Mesenchymal stem cell (in vitro differentiated cells and primary cell): ENCODE results near the gene HEPN1.

ENCODE experiments used
- DNase-seq: peaks from one replicate; pipeline ENCODE4 v3.0.0-alpha.2; 2013
- H2AFZ ChIP-seq: one replicate; pipeline ENCODE4 v1.6.1; 2013; ENCODE audit warnings: low read depth, mild to moderate bottlenecking, control low read depth, inconsistent platforms, low read length, moderate library complexity
- H2AK5ac ChIP-seq: 2 replicates; pipeline ENCODE4 v1.6.1; 2013; ENCODE audit warnings: low read length, moderate library complexity, mild to moderate bottlenecking, inconsistent platforms; ENCODE audit not compliant: severe bottlenecking
- H2BK120ac ChIP-seq: one replicate; pipeline ENCODE4 v1.6.1; 2013; ENCODE audit warnings: low read depth, mild to moderate bottlenecking, inconsistent platforms, low read length, moderate library complexity
- H2BK12ac ChIP-seq, 2 experiments: one replicate each; pipeline ENCODE4 v1.6.1; 2013; ENCODE audit warnings: inconsistent platforms in 2 of 2, low read length in 2 of 2, mild to moderate bottlenecking in 2 of 2, moderate library complexity in 2 of 2, control low read depth in 1 of 2
- H2BK15ac ChIP-seq: one replicate; pipeline ENCODE4 v1.6.1; 2013; ENCODE audit warnings: mild to moderate bottlenecking, low read depth, inconsistent platforms; ENCODE audit not compliant: poor library complexity, severe bottlenecking
- H2BK5ac ChIP-seq: 2 replicates; pipeline ENCODE4 v1.6.1; 2013; ENCODE audit warnings: low read depth, mild to moderate bottlenecking, low read length, control low read depth, inconsistent platforms; ENCODE audit not compliant: poor library complexity, severe bottlenecking
- H3K14ac ChIP-seq, 2 experiments: one replicate each; pipeline ENCODE4 v1.6.1; 2013; ENCODE audit warnings: inconsistent platforms in 2 of 2, low read length in 2 of 2, control low read depth in 1 of 2, mild to moderate bottlenecking in 1 of 2, moderate library complexity in 1 of 2
- H3K18ac ChIP-seq, 2 experiments: one replicate each; pipeline ENCODE4 v1.6.1; 2013; ENCODE audit warnings: inconsistent platforms in 2 of 2, low read length in 2 of 2, control low read depth in 1 of 2, low read depth in 1 of 2, mild to moderate bottlenecking in 1 of 2
- H3K23ac ChIP-seq, 2 experiments: one replicate each; pipeline ENCODE4 v1.6.1; 2013; ENCODE audit warnings: inconsistent platforms in 2 of 2, low read length in 2 of 2, mild to moderate bottlenecking in 2 of 2, moderate library complexity in 2 of 2, control low read depth in 1 of 2
- H3K27ac ChIP-seq: 2 replicates; pipeline ENCODE4 v1.5.1; 2013; ENCODE audit warnings: mild to moderate bottlenecking, moderate library complexity, low read length, control low read depth, inconsistent platforms; ENCODE audit not compliant: poor library complexity, severe bottlenecking
- H3K27me3 ChIP-seq, 2 experiments: 2 replicates each; pipeline versions ENCODE4 v1.6.1 to v1.7.0; 2013; ENCODE audit warnings: low read length in 2 of 2, mild to moderate bottlenecking in 2 of 2, moderate library complexity in 2 of 2, control low read depth in 1 of 2, inconsistent platforms in 1 of 2; ENCODE audit not compliant: control insufficient read depth in 1 of 2, insufficient read depth in 1 of 2
- H3K36me3 ChIP-seq, 2 experiments: 2 replicates each; pipeline versions ENCODE4 v1.6.1 to v1.7.0; 2013; ENCODE audit warnings: low read length in 2 of 2, control low read depth in 1 of 2, inconsistent platforms in 1 of 2, low read depth in 1 of 2, mild to moderate bottlenecking in 1 of 2; ENCODE audit not compliant: insufficient read depth in 2 of 2, control insufficient read depth in 1 of 2
- H3K4ac ChIP-seq, 2 experiments: one replicate each; pipeline ENCODE4 v1.6.1; 2013; ENCODE audit warnings: inconsistent platforms in 2 of 2, low read length in 2 of 2, mild to moderate bottlenecking in 2 of 2, moderate library complexity in 2 of 2, control low read depth in 1 of 2, low read depth in 1 of 2
- H3K4me1 ChIP-seq: 2 replicates; pipeline ENCODE4 v1.6.1; 2013; ENCODE audit warnings: low read depth, low read length, control low read depth; ENCODE audit not compliant: control insufficient read depth, insufficient read depth
- H3K4me2 ChIP-seq: 2 replicates; pipeline ENCODE4 v1.6.1; 2013; ENCODE audit warnings: low read length, mild to moderate bottlenecking, inconsistent platforms; ENCODE audit not compliant: poor library complexity, severe bottlenecking
- H3K4me3 ChIP-seq, 2 experiments: 2 replicates each; pipeline versions ENCODE4 v1.5.1 to v1.7.0; 2013; ENCODE audit warnings: low read length in 2 of 2, mild to moderate bottlenecking in 2 of 2, control low read depth in 1 of 2, low read depth in 1 of 2; ENCODE audit not compliant: insufficient read depth in 1 of 2
- H3K79me1 ChIP-seq: replicated peaks from 2 replicates; pipeline ENCODE4 v1.6.1; 2013; ENCODE audit warnings: mild to moderate bottlenecking, control low read depth, low read length, inconsistent platforms; ENCODE audit not compliant: poor library complexity, severe bottlenecking
- H3K9ac ChIP-seq: 2 replicates; pipeline ENCODE4 v1.7.0; 2013; ENCODE audit warnings: mild to moderate bottlenecking, low read length, moderate library complexity
- H3K9me3 ChIP-seq: 2 replicates; pipeline ENCODE4 v1.7.0; 2013; ENCODE audit warnings: mild to moderate bottlenecking, low read length; ENCODE audit not compliant: control insufficient read depth
- H4K8ac ChIP-seq: one replicate; pipeline ENCODE4 v1.6.1; 2013; ENCODE audit warnings: inconsistent platforms, mild to moderate bottlenecking, low read length, moderate library complexity
- H4K91ac ChIP-seq: one replicate; pipeline ENCODE4 v1.6.1; 2013; ENCODE audit warnings: mild to moderate bottlenecking, low read length, inconsistent platforms
- WGBS: methylation state at CpG from one replicate; pipeline ENCODE4 v1.1.7; 2013; ENCODE audit warnings: mixed read lengths; 5-methylcytosine and 5-hydroxymethylcytosine counted together

The HEPN1 gene

GRCh38 chr11:124951341-124951740 is 32.3 kb downstream of the HEPN1 start:
- H3K4me2 ChIP-seq: no peak overlapping the region
- H4K8ac ChIP-seq: no peak overlapping the region
- H3K9me3 ChIP-seq: peaks cover 2% of the 10 kb centered on the region
- H2AK5ac ChIP-seq: no peak overlapping the region
- H3K4me3 ChIP-seq: no peak overlapping the region
- H2BK5ac ChIP-seq: no peak overlapping the region
- no peak overlapping the region for H3K27ac ChIP-seq
- H2BK120ac ChIP-seq: no peak overlapping the region
- no peak overlapping the region for H4K91ac ChIP-seq
- no peak overlapping the region for H3K18ac ChIP-seq
- no peaks in the 10 kb centered on the region for H3K36me3 ChIP-seq
- H2BK15ac ChIP-seq: no peak overlapping the region
- no peak overlapping the region for H3K23ac ChIP-seq
- WGBS: 87% methylated on average over 2 of the region's 3 CpGs
- DNase-seq: no peak
- no peak overlapping the region for H2BK12ac ChIP-seq
- no peak overlapping the region for H3K9ac ChIP-seq
- H2AFZ ChIP-seq: no peak overlapping the region
- H3K27me3 ChIP-seq: no peaks in the 10 kb centered on the region
- no peaks in the 10 kb centered on the region for H3K79me1 ChIP-seq
- no peak overlapping the region for H3K14ac ChIP-seq
- H3K4me1 ChIP-seq: peaks cover 2% of the 10 kb centered on the region
- H3K4ac ChIP-seq: no peak overlapping the region

- H3K27ac ChIP-seq: peak within 1 kb of the TSS; percentile 88
- no peak within 1 kb of the TSS for H2AK5ac ChIP-seq
- peak within 1 kb of the TSS; percentile 60 to 65 for H3K4ac ChIP-seq
- H2BK15ac ChIP-seq: no peak within 1 kb of the TSS
- peaks cover 2% of the 10 kb centered on the region for H3K9me3 ChIP-seq
- H3K27me3 ChIP-seq: no peaks in the 10 kb centered on the region
- no peaks in the 10 kb centered on the region for H3K36me3 ChIP-seq
- WGBS: under 1% methylated on average over 52 of the region's 54 CpGs
- H3K4me3 ChIP-seq: peak within 1 kb of the TSS; percentile 87 to 96
- H3K4me1 ChIP-seq: peaks cover 2% of the 10 kb centered on the region
- peak within 1 kb of the TSS in 1 of 2 experiments; percentile 19 for H3K14ac ChIP-seq
- peak within 1 kb of the TSS; percentile 24 for H2BK5ac ChIP-seq
- H2BK12ac ChIP-seq: no peak within 1 kb of the TSS
- H4K8ac ChIP-seq: peak within 1 kb of the TSS; percentile 95
- no peaks in the 10 kb centered on the region for H3K79me1 ChIP-seq
- peak within 1 kb of the TSS; percentile 97 for H3K9ac ChIP-seq
- peak; percentile 97 for DNase-seq
- H4K91ac ChIP-seq: no peak within 1 kb of the TSS
- no peak within 1 kb of the TSS for H2BK120ac ChIP-seq
- peak within 1 kb of the TSS in 1 of 2 experiments; percentile 57 for H3K23ac ChIP-seq
- H2AFZ ChIP-seq: peak within 1 kb of the TSS; percentile 92
- H3K18ac ChIP-seq: peak within 1 kb of the TSS; percentile 61 to 99
- peak within 1 kb of the TSS; percentile 78 for H3K4me2 ChIP-seq
Observed at GRCh38 chr11:124953753-124954589, 34.9 kb downstream of the HEPN1 start, which contains the start of gene CCDC15. CCDC15 (plus strand) TSS chr11:124954202; CDS start chr11:124954733, 531 bp downstream.

- WGBS: 63% methylated on average over 5 of the region's 6 CpGs
- H3K79me1 ChIP-seq: no peaks in the 10 kb centered on the region
Observed at GRCh38 chr11:124954590-124954955, 35.5 kb downstream of the HEPN1 start.

GRCh38 chr11:124955035-124955434 is 36.0 kb downstream of the HEPN1 start:
- Histone ChIP-seq H3K4me2 (no peak overlapping the region), H3K23ac (no peak overlapping the region), H3K9me3 (no peaks in the 10 kb centered on the region), H3K27me3 (no peaks in the 10 kb centered on the region), H3K4me1 (peaks cover 2% of the 10 kb centered on the region), H2AK5ac (no peak overlapping the region), H3K9ac (peak overlapping the region; percentile 97), H3K27ac (no peak overlapping the region), H3K4ac (no peak overlapping the region), H3K18ac (no peak overlapping the region), H2BK15ac (no peak overlapping the region), H2BK12ac (no peak overlapping the region), H3K14ac (no peak overlapping the region), H2BK5ac (no peak overlapping the region), H4K8ac (no peak overlapping the region), H3K79me1 (no peaks in the 10 kb centered on the region), H3K36me3 (no peaks in the 10 kb centered on the region), H2AFZ (no peak overlapping the region), H4K91ac (no peak overlapping the region), H3K4me3 (peak overlapping the region in 1 of 2 experiments; percentile 96), H2BK120ac (no peak overlapping the region)
- DNase-seq: no peak

More at GRCh38 chr11:124954590-124954955, 35.5 kb downstream of the HEPN1 start:
- H3K9me3 ChIP-seq: no peaks in the 10 kb centered on the region
- no peak overlapping the region for H3K27ac ChIP-seq
- no peaks in the 10 kb centered on the region for H3K36me3 ChIP-seq
- no peak overlapping the region for H2AK5ac ChIP-seq
- H2BK15ac ChIP-seq: no peak overlapping the region
- H3K4ac ChIP-seq: no peak overlapping the region
- no peak overlapping the region for H4K8ac ChIP-seq
- peak overlapping the region in 1 of 2 experiments; percentile 96 for H3K4me3 ChIP-seq
- no peak overlapping the region for H2AFZ ChIP-seq
- no peak overlapping the region for H2BK5ac ChIP-seq
- H3K4me1 ChIP-seq: peaks cover 2% of the 10 kb centered on the region
- no peak overlapping the region for H3K18ac ChIP-seq
- H3K14ac ChIP-seq: no peak overlapping the region
- DNase-seq: no peak
- no peaks in the 10 kb centered on the region for H3K27me3 ChIP-seq
- peak overlapping the region; percentile 78 for H3K4me2 ChIP-seq
- no peak overlapping the region for H2BK12ac ChIP-seq
- H4K91ac ChIP-seq: no peak overlapping the region
- no peak overlapping the region for H2BK120ac ChIP-seq
- peak overlapping the region; percentile 97 for H3K9ac ChIP-seq
- no peak overlapping the region for H3K23ac ChIP-seq
